Panc1 (cell line): ENCODE results near the gene ZNF135. TPM values are rescaled to one million over a fixed set of nuclear protein-coding genes. Genes with fewer than 3 reads are reported as not detected.

Experiments used
- ATAC-seq: fragments of 200-7000 bp; cut with Tn5 transposase; 2 replicates; pipeline ENCODE4 v1.9.1; 2020; ENCODE audit warnings: mild to moderate bottlenecking, moderate library complexity
- BruUV-seq: library from RNA; stranded (reverse); fragments of 400-500 nt; replicated peaks from 2 replicates; lab custom pipeline; 2021; lab: Mats Ljungman, UMichigan
- CTCF ChIA-PET: fragments of 300-600 bp; sonication (Branson Sonifier 250); formaldehyde crosslinking; loops from one replicate; lab custom pipeline; 2022; ENCODE audit warnings: antibody characterized with exemption; lab: Charles Lee
- POLR2A ChIA-PET: fragments of 300-600 bp; sonication (Branson Sonifier 250); formaldehyde crosslinking; loops from one replicate; lab custom pipeline; 2022; ENCODE audit warnings: antibody characterized with exemption; lab: Charles Lee
- DNase-seq: peaks from one replicate; pipeline ENCODE4 v3.0.0-alpha.2; 2010; ENCODE audit warnings: low read depth, low spot score
- H3K27ac ChIP-seq: 2 replicates; pipeline ENCODE4 v1.5.1; 2011; ENCODE audit warnings: mild to moderate bottlenecking, low read length, inconsistent platforms
- H3K27me3 ChIP-seq: fragments of 200-500 bp; sonication (Bioruptor generic); 2 replicates; pipeline ENCODE4 v1.6.0; 2014; ENCODE audit warnings: low read length, inconsistent platforms; ENCODE audit not compliant: control insufficient read depth, insufficient read depth
- H3K36me3 ChIP-seq: fragments of 200-500 bp; sonication (Bioruptor generic); 2 replicates; pipeline ENCODE4 v1.5.1; 2014; ENCODE audit warnings: inconsistent platforms, mild to moderate bottlenecking, low read length, moderate library complexity; ENCODE audit not compliant: control insufficient read depth, insufficient read depth
- H3K4me1 ChIP-seq: 2 replicates; pipeline ENCODE4 v1.5.1; 2011; ENCODE audit warnings: inconsistent platforms, mild to moderate bottlenecking, low read length, moderate library complexity; ENCODE audit not compliant: control insufficient read depth, insufficient read depth
- H3K4me3 ChIP-seq, 2 experiments: 2 replicates each; pipeline ENCODE4 v1.5.1; 2011 to 2012; ENCODE audit warnings: low read depth in 2 of 2, low read length in 2 of 2, mild to moderate bottlenecking in 2 of 2, inconsistent platforms in 1 of 2, moderate library complexity in 1 of 2
- H3K9me3 ChIP-seq: fragments of 200-500 bp; sonication (Bioruptor generic); 2 replicates; pipeline ENCODE4 v1.5.1; 2014; ENCODE audit warnings: low read depth, mild to moderate bottlenecking, inconsistent platforms, low read length, moderate library complexity; ENCODE audit not compliant: control insufficient read depth, insufficient read depth
- POLR2AphosphoS5 ChIP-seq: IDR thresholded peaks from 2 replicates; pipeline ENCODE4 v1.6.1; 2012; ENCODE audit warnings: mild to moderate bottlenecking, low read depth, low read length, moderate library complexity
- SIN3A ChIP-seq: IDR thresholded peaks from 2 replicates; pipeline ENCODE4 v1.6.1; 2012; ENCODE audit warnings: low read depth, mild to moderate bottlenecking, low read length, moderate library complexity, borderline replicate concordance; ENCODE audit not compliant: insufficient read depth
- TCF7L2 ChIP-seq: IDR thresholded peaks from 2 replicates; pipeline ENCODE4 v1.6.1; 2011; ENCODE audit warnings: mild to moderate bottlenecking, low read depth, low read length, inconsistent platforms
- in situ Hi-C: cut with HindIII; loops from 2 replicates; pipeline ENCODE4 v1.10.0; 2016; ENCODE audit warnings: low sequenced_read_pairs, low pct_unique_long_range_greater_than_20kb
- intact Hi-C: fragments of 100-400 bp; cut with micrococcal nuclease; formaldehyde crosslinking; loops from one replicate; pipeline ENCODE4 v1.10.0; 2022; ENCODE audit not compliant: unreplicated experiment
- total RNA-seq: library from RNA; stranded (reverse); gene quantifications from one replicate; pipeline ENCODE4 v1.2.1, GENCODE V29; 2021; ENCODE audit not compliant: unreplicated experiment
- TF ChIP-seq, protein P1 (sequence below), 2 experiments: IDR thresholded peaks; 2 replicates each; pipeline ENCODE4 v1.6.1; 2011 to 2012; ENCODE audit warnings: low read depth in 2 of 2, control low read depth in 1 of 2, low read length in 1 of 2, mild to moderate bottlenecking in 1 of 2, moderate library complexity in 1 of 2; ENCODE audit not compliant: insufficient read depth in 1 of 2
- TF ChIP-seq, protein P2 (sequence below): fragments of 450-650 bp; IDR thresholded peaks from 2 replicates; pipeline ENCODE4 v1.5.1; 2017; ENCODE audit warnings: mild to moderate bottlenecking

The ZNF135 gene
- total RNA-seq, 1 experiment from 2014 or later: not detected

GRCh38 chr19:58044886-58045285 lies 14.2 kb upstream of the ZNF135 start:
- no peaks in the 10 kb centered on the region for H3K36me3 ChIP-seq
- CTCF ChIA-PET: no interaction called here
- ATAC-seq (no peak), DNase-seq (no peak)
- TF ChIP-seq SIN3A: no peak
- TF ChIP-seq, protein P1, sequence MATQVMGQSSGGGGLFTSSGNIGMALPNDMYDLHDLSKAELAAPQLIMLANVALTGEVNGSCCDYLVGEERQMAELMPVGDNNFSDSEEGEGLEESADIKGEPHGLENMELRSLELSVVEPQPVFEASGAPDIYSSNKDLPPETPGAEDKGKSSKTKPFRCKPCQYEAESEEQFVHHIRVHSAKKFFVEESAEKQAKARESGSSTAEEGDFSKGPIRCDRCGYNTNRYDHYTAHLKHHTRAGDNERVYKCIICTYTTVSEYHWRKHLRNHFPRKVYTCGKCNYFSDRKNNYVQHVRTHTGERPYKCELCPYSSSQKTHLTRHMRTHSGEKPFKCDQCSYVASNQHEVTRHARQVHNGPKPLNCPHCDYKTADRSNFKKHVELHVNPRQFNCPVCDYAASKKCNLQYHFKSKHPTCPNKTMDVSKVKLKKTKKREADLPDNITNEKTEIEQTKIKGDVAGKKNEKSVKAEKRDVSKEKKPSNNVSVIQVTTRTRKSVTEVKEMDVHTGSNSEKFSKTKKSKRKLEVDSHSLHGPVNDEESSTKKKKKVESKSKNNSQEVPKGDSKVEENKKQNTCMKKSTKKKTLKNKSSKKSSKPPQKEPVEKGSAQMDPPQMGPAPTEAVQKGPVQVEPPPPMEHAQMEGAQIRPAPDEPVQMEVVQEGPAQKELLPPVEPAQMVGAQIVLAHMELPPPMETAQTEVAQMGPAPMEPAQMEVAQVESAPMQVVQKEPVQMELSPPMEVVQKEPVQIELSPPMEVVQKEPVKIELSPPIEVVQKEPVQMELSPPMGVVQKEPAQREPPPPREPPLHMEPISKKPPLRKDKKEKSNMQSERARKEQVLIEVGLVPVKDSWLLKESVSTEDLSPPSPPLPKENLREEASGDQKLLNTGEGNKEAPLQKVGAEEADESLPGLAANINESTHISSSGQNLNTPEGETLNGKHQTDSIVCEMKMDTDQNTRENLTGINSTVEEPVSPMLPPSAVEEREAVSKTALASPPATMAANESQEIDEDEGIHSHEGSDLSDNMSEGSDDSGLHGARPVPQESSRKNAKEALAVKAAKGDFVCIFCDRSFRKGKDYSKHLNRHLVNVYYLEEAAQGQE (IDR thresholded peaks at IDR 0.05; ENCODE audit: insufficient read depth in 1 of 2, low read depth in 2 of 2, low read length in 1 of 2): no peak
- H3K4me1 ChIP-seq: no peaks in the 10 kb centered on the region
- peaks cover 6% of the 10 kb centered on the region; the same call in 1 of the 2 replicates for H3K9me3 ChIP-seq
- intact Hi-C loops: no loop called here
- H3K27ac ChIP-seq: no peak overlapping the region
- in situ Hi-C loops: no loop called here
- H3K27me3 ChIP-seq: no peaks in the 10 kb centered on the region
- POLR2A ChIA-PET: no interaction called here
- BruUV-seq: no TSS peak
- H3K4me3 ChIP-seq: no peak overlapping the region

- no TSS peak for BruUV-seq
- DNase-seq (no peak), ATAC-seq (no peak)
- Histone ChIP-seq H3K4me3 (no peak overlapping the region), H3K4me1 (no peaks in the 10 kb centered on the region), H3K27me3 (no peaks in the 10 kb centered on the region), H3K36me3 (no peaks in the 10 kb centered on the region), H3K27ac (no peak overlapping the region), H3K9me3 (peaks cover 6% of the 10 kb centered on the region; the same call in 1 of the 2 replicates)
- in situ Hi-C loops: no loop called here
- POLR2A ChIA-PET: no interaction called here
- no peak for TF ChIP-seq POLR2AphosphoS5
- TF ChIP-seq SIN3A: no peak
- TF ChIP-seq, protein P2, sequence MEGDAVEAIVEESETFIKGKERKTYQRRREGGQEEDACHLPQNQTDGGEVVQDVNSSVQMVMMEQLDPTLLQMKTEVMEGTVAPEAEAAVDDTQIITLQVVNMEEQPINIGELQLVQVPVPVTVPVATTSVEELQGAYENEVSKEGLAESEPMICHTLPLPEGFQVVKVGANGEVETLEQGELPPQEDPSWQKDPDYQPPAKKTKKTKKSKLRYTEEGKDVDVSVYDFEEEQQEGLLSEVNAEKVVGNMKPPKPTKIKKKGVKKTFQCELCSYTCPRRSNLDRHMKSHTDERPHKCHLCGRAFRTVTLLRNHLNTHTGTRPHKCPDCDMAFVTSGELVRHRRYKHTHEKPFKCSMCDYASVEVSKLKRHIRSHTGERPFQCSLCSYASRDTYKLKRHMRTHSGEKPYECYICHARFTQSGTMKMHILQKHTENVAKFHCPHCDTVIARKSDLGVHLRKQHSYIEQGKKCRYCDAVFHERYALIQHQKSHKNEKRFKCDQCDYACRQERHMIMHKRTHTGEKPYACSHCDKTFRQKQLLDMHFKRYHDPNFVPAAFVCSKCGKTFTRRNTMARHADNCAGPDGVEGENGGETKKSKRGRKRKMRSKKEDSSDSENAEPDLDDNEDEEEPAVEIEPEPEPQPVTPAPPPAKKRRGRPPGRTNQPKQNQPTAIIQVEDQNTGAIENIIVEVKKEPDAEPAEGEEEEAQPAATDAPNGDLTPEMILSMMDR: no peak
- TF ChIP-seq, protein P1 (IDR thresholded peaks at IDR 0.05; ENCODE audit: insufficient read depth in 1 of 2, low read depth in 2 of 2, low read length in 1 of 2): no peak
- no peak for TF ChIP-seq TCF7L2
- CTCF ChIA-PET: interaction anchor here (0.6 kb wide), 1 partner anchor 143 kb away, joined by 4 read pairs; no protein-coding TSS in a partner anchor
- intact Hi-C loops: no loop called here
Measured at GRCh38 chr19:58045411-58046050, 13.6 kb upstream of the ZNF135 start.
